ENCODE data around the gene BABAM1. TPM values are rescaled to one million over a fixed set of nuclear protein-coding genes. Genes with fewer than 3 reads are reported as not detected.

BABAM1 gene
- total and polyA plus RNA-seq, 2 of the 4 experiments (the other 2 are of a cell fraction): 95.1 to 101 TPM

DNA sequence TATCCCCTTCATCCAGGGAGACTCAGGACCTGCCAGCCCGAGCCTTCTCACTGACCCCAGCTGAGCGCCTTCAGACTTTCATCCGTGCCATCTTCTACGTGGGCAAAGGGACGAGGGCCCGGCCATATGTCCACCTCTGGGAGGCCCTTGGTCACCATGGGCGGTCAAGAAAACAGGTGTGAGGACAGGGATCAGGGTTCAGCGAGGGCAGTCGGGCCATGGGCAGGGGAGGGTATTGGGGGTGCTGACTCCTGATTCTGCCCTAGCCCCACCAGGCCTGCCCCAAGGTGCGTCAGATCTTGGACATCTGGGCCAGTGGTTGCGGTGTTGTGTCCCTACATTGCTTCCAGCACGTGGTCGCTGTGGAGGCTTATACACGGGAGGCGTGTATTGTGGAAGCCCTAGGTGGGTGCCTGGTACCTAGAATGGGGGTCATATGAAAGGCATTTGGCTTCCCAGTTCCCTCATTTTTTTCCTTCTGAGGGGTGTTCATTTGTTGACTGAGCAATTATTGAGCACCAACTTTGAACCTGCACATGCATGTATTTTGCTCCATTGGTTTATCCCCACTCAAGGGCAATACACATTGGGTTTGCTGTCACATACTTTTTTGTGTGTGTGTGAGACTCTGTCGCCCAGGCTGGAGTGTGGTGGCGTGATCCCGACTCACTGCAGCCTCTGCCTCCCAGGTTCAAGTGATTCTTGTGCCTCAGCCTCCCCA, 18.3 kb downstream of the BABAM1 start:
- no peak for DNase-seq
- Histone ChIP-seq H3K18ac (ENCODE audit: low read depth, low read length) (no peak overlapping the region), H2BK5ac (ENCODE audit: low read depth, low read length, poor library complexity, severe bottlenecking) (no peak overlapping the region), H3K56ac (ENCODE audit: extremely low read depth, insufficient read depth, low read length) (no peak overlapping the region), H3K4me2 (ENCODE audit: low read depth, low read length) (no peak overlapping the region), H4K20me1 (ENCODE audit: insufficient read depth, low read length) (no peaks in the 10 kb centered on the region), H2BK20ac (ENCODE audit: low read depth, low read length) (no peak overlapping the region), H4K5ac (ENCODE audit: low read depth, low read length) (no peak overlapping the region), H3K27ac (ENCODE audit: insufficient read depth, low read length) (no peak overlapping the region), H2BK120ac (ENCODE audit: low read depth, low read length) (no peak overlapping the region), H3K4ac (ENCODE audit: low read depth, low read length) (no peak overlapping the region), H3K9me3 (ENCODE audit: control insufficient read depth, insufficient read depth, low read length) (no peaks in the 10 kb centered on the region), H2AK5ac (ENCODE audit: low read depth, low read length) (no peak overlapping the region), H4K8ac (ENCODE audit: low read depth in 2 of 2, low read length in 2 of 2) (no peak overlapping the region), H3K9ac (ENCODE audit: low read depth, low read length) (no peak overlapping the region), H3K23ac (ENCODE audit: low read depth, low read length) (no peak overlapping the region), H4K91ac (ENCODE audit: insufficient read depth, low read depth, low read length) (no peak overlapping the region), H2BK15ac (ENCODE audit: low read depth, low read length) (no peak overlapping the region), H3K79me1 (ENCODE audit: low read depth in 1 of 2, low read length in 2 of 2) (no peaks in the 10 kb centered on the region), H3K36me3 (ENCODE audit: control insufficient read depth, insufficient read depth, low read length) (no peaks in the 10 kb centered on the region), H3K27me3 (ENCODE audit: control insufficient read depth, insufficient read depth, low read length) (no peaks in the 10 kb centered on the region), H3K14ac (replicated peaks; ENCODE audit: low read depth, low read length) (no peak overlapping the region), H3K4me1 (ENCODE audit: control insufficient read depth, insufficient read depth, low read length) (peaks cover 2% of the 10 kb centered on the region; the same call in 1 of the 2 replicates), H2AK9ac (replicated peaks; ENCODE audit: low read depth, low read length, poor library complexity) (no peak overlapping the region), H2AFZ (replicated peaks; ENCODE audit: low read length, poor library complexity) (no peak overlapping the region), H3K4me3 (ENCODE audit: insufficient read depth, low read depth, low read length) (no peak overlapping the region), H3K9me1 (ENCODE audit: insufficient read depth, low read length) (no peaks in the 10 kb centered on the region)
- WGBS, 2 experiments (ENCODE audit: extremely low coverage in 2 of 2, insufficient read length in 1 of 2): 97% methylated on average over 7 of the region's 18 CpGs; no CpG with 5 or more reads in 1 of the 2 experiments
- ChIA-PET CTCF (no interaction called here), POLR2A (ENCODE audit: unreplicated experiment) (no interaction called here)
- dilution Hi-C loops (cut with HindIII; ENCODE audit: low sequenced_read_pairs, unreplicated experiment) (no loop called here), in situ Hi-C loops (cut with MboI; ENCODE audit: low sequenced_read_pairs) (loop anchor here (5.0 to 10.0 kb wide), 2 partner anchors 81 to 213 kb away; no protein-coding TSS in a partner anchor), intact Hi-C loops (cut with micrococcal nuclease) (loop anchor here (10.0 kb wide), 1 partner anchor 511 kb away; no protein-coding TSS in a partner anchor)
- no peak for ATAC-seq (ENCODE audit: low read depth)
- TF ChIP-seq SMC3 (IDR thresholded peaks at IDR 0.05; ENCODE audit: low read depth, low read length) (no peak), RFX5 (IDR thresholded peaks at IDR 0.05; ENCODE audit: low read depth, low read length) (no peak), POLR2A (IDR thresholded peaks at IDR 0.05; ENCODE audit: low read depth, low read length) (no peak), CHD1 (IDR thresholded peaks at IDR 0.05; ENCODE audit: low read depth, low read length) (no peak), RAD21 (IDR thresholded peaks at IDR 0.05; ENCODE audit: low read length) (no peak), FOS (IDR thresholded peaks at IDR 0.05; ENCODE audit: low read depth, low read length) (no peak), MAFK (IDR thresholded peaks at IDR 0.05; ENCODE audit: low read depth, low read length) (no peak)
- TF ChIP-seq, protein P1, sequence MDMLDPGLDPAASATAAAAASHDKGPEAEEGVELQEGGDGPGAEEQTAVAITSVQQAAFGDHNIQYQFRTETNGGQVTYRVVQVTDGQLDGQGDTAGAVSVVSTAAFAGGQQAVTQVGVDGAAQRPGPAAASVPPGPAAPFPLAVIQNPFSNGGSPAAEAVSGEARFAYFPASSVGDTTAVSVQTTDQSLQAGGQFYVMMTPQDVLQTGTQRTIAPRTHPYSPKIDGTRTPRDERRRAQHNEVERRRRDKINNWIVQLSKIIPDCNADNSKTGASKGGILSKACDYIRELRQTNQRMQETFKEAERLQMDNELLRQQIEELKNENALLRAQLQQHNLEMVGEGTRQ (IDR thresholded peaks at IDR 0.05; ENCODE audit: low read depth, low read length): no peak
- TF ChIP-seq, protein P2, sequence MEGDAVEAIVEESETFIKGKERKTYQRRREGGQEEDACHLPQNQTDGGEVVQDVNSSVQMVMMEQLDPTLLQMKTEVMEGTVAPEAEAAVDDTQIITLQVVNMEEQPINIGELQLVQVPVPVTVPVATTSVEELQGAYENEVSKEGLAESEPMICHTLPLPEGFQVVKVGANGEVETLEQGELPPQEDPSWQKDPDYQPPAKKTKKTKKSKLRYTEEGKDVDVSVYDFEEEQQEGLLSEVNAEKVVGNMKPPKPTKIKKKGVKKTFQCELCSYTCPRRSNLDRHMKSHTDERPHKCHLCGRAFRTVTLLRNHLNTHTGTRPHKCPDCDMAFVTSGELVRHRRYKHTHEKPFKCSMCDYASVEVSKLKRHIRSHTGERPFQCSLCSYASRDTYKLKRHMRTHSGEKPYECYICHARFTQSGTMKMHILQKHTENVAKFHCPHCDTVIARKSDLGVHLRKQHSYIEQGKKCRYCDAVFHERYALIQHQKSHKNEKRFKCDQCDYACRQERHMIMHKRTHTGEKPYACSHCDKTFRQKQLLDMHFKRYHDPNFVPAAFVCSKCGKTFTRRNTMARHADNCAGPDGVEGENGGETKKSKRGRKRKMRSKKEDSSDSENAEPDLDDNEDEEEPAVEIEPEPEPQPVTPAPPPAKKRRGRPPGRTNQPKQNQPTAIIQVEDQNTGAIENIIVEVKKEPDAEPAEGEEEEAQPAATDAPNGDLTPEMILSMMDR (conservative IDR thresholded peaks at IDR 0.05; ENCODE audit: low read depth, low read length): no peak
- BruUV-seq (replicated peaks): no TSS peak
